ENCODE results near the gene GRIK2.

DNA sequence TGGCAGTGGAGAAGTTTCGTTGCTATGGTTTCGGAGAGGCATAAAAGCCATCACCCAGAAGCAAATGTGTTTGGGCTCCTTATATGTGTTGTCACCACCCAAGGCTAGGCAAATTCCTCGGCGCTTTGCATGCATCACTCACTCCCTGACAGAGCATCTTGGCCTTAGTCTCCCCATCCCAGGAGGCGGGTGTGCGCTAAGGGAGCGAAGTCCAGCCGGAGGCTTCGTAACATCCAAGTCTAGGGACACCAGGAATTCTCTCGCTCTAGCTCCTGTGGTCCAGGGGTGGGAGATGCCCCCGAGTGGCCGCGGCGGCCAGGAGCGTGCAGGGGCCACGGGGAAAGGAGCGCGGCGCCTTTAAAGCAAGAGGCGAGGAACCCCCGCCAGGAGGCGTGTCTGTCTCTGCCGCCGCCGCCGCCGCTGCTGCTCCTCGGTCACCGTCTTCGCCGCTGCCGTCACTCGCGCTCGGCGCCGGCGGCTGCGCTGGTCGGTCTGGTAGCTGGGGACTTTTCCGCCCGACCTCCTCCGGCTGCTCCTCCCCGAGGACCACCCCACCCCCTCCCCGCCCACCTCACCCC lies at the start of gene GRIK2:
- TF ChIP-seq, protein P1, sequence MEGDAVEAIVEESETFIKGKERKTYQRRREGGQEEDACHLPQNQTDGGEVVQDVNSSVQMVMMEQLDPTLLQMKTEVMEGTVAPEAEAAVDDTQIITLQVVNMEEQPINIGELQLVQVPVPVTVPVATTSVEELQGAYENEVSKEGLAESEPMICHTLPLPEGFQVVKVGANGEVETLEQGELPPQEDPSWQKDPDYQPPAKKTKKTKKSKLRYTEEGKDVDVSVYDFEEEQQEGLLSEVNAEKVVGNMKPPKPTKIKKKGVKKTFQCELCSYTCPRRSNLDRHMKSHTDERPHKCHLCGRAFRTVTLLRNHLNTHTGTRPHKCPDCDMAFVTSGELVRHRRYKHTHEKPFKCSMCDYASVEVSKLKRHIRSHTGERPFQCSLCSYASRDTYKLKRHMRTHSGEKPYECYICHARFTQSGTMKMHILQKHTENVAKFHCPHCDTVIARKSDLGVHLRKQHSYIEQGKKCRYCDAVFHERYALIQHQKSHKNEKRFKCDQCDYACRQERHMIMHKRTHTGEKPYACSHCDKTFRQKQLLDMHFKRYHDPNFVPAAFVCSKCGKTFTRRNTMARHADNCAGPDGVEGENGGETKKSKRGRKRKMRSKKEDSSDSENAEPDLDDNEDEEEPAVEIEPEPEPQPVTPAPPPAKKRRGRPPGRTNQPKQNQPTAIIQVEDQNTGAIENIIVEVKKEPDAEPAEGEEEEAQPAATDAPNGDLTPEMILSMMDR (conservative IDR thresholded peaks at IDR 0.05) = peak; percentile 66
- no peak for TF ChIP-seq EZH2 (IDR thresholded peaks at IDR 0.05; ENCODE audit: low read depth)

All from PC-9 (cell line).